Prostate gland (tissue), 2 donors: ENCODE results near the gene FAM174C. TPM values are rescaled to one million over a fixed set of nuclear protein-coding genes. Genes with fewer than 3 reads are reported as not detected.

Experiments
- DNase-seq: peaks from one replicate; pipeline ENCODE4 v3.0.0-alpha.2; 2019; ENCODE audit warnings: low spot score
- H3K27ac ChIP-seq, 2 donors: fragments of 200-600 bp; sonication (generic); 2 replicates each; pipeline ENCODE4 v1.5.1; 2017 to 2019
- H3K27me3 ChIP-seq: fragments of 200-600 bp; sonication (generic); replicated peaks from 2 replicates; pipeline ENCODE4 v1.5.1; 2019; ENCODE audit not compliant: insufficient read depth
- H3K36me3 ChIP-seq, 2 donors: fragments of 200-600 bp; sonication (generic); 1 replicate in 1 of 2; 2 replicates in 1 of 2; pipeline versions ENCODE4 v1.5.1 to v1.8.1; 2017 to 2019
- H3K4me1 ChIP-seq: fragments of 200-600 bp; sonication (generic); replicated peaks from 2 replicates; pipeline ENCODE4 v1.5.1; 2019
- H3K4me3 ChIP-seq, 2 donors: fragments of 200-600 bp; sonication (generic); 2 replicates each; pipeline ENCODE4 v1.5.1; 2017 to 2019
- H3K9me3 ChIP-seq: fragments of 200-600 bp; sonication (generic); 2 replicates; pipeline ENCODE4 v1.5.1; 2017
- CTCF ChIP-seq, 4 experiments: fragments of 200-600 bp in 2 of 4; fragments of 450-650 bp in 2 of 4; sonication (generic) in 2 of 4; IDR thresholded peaks; 1 replicate in 3 of 4; 2 replicates in 1 of 4; pipeline ENCODE4 v1.5.1; 2016 to 2019; ENCODE audit warnings: antibody characterized with exemption in 4 of 4, mild to moderate bottlenecking in 2 of 4, moderate library complexity in 2 of 4
- POLR2A ChIP-seq: fragments of 450-650 bp; IDR thresholded peaks from one replicate; pipeline ENCODE4 v1.6.1; 2016; ENCODE audit warnings: antibody characterized with exemption, mild to moderate bottlenecking
- POLR2AphosphoS5 ChIP-seq: sonication (generic); formaldehyde crosslinking; IDR thresholded peaks from one replicate; pipeline ENCODE4 v1.6.1; 2017; ENCODE audit warnings: antibody characterized with exemption
- WGBS: methylation state at CpG from one replicate; pipeline ENCODE4 v1.1.5; 2018; 5-methylcytosine and 5-hydroxymethylcytosine counted together
- intact Hi-C: fragments of 100-400 bp; cut with DNase I; formaldehyde crosslinking; loops from one replicate; pipeline ENCODE4 v1.14.2; 2022
- total RNA-seq, 2 donors: library from RNA; depleted of rRNA; stranded (reverse); fragments of >200 nt; gene quantifications; one replicate each; pipeline ENCODE4 v1.1.0, GENCODE V29; 2016

The FAM174C gene
- total RNA-seq, 2 donors from 2014 or later, result 95.1 to 98.7 TPM

- WGBS, result 5% methylated on average over 55 of the region's 84 CpGs
- Histone ChIP-seq H3K9me3 (no peaks in the 10 kb centered on the region), H3K4me3 (peak overlapping the region; percentile 29 to 51), H3K4me1 (peaks cover 44% of the 10 kb centered on the region), H3K27me3 (no peaks in the 10 kb centered on the region), H3K36me3 (peaks cover 0 to 5% of the 10 kb centered on the region in 2 donors), H3K27ac (peak overlapping the region; percentile 82 to 88)
- peak; percentile 73 for DNase-seq
- intact Hi-C loops, result loop anchor here (1.0 kb wide), 1 partner anchor 22 kb away; no protein-coding TSS in a partner anchor
- TF ChIP-seq CTCF (IDR thresholded peaks at IDR 0.05) (peak in 1 of 4 experiments; percentile 11), POLR2A (no peak), POLR2AphosphoS5 (peak; percentile 52)
These were observed 9.0 kb upstream of the FAM174C start for GRCh38 chr19:1266129-1266915.

GRCh38 chr19:1266916-1267476, 8.3 kb upstream of the FAM174C start:
- Histone ChIP-seq H3K9me3 (no peaks in the 10 kb centered on the region), H3K27ac (peak overlapping the region; percentile 82 to 88), H3K4me1 (peaks cover 43% of the 10 kb centered on the region), H3K4me3 (peak overlapping the region; percentile 29 to 51), H3K27me3 (no peaks in the 10 kb centered on the region), H3K36me3 (peaks cover 0 to 11% of the 10 kb centered on the region in 2 donors)
- peak; percentile 61 for DNase-seq
- intact Hi-C loops, result loop anchor here (1.0 kb wide), 1 partner anchor 23 kb away; no protein-coding TSS in a partner anchor
- 1% methylated on average over 16 of the region's 59 CpGs for WGBS
- TF ChIP-seq CTCF (IDR thresholded peaks at IDR 0.05) (peak; percentile 98 to 100 (median 99)), POLR2A (no peak), POLR2AphosphoS5 (no peak)

GRCh38 chr19:1267477-1268225, 7.7 kb upstream of the FAM174C start:
- H3K36me3 ChIP-seq, result peaks cover 0 to 16% of the 10 kb centered on the region in 2 donors
- TF ChIP-seq POLR2A, result no peak
- DNase-seq, result peak; percentile 16
- no peaks in the 10 kb centered on the region for H3K9me3 ChIP-seq
- 38% methylated on average over 30 of the region's 35 CpGs for WGBS
- peak overlapping the region; percentile 88 to 98 for H3K27ac ChIP-seq
- no peak overlapping the region for H3K4me3 ChIP-seq
- H3K27me3 ChIP-seq, result no peaks in the 10 kb centered on the region
- peaks cover 44% of the 10 kb centered on the region for H3K4me1 ChIP-seq
- intact Hi-C loops, result no loop called here

- no peaks in the 10 kb centered on the region for H3K27me3 ChIP-seq
- no peak for TF ChIP-seq POLR2AphosphoS5
- no peak for TF ChIP-seq POLR2A
- TF ChIP-seq CTCF (IDR thresholded peaks at IDR 0.05), result no peak
- no peaks in the 10 kb centered on the region for H3K9me3 ChIP-seq
- DNase-seq, result peak; percentile 30
- peaks cover 50% of the 10 kb centered on the region for H3K4me1 ChIP-seq
- peak overlapping the region; percentile 98 to 100 for H3K27ac ChIP-seq
- intact Hi-C loops, result no loop called here
- peak overlapping the region in 1 of 2 donors; percentile 99 for H3K4me3 ChIP-seq
- peaks cover 0 to 23% of the 10 kb centered on the region in 2 donors for H3K36me3 ChIP-seq
- 51% methylated on average over 40 of the region's 40 CpGs for WGBS
These were observed 6.9 kb upstream of the FAM174C start for GRCh38 chr19:1268226-1269064.
